K562 (cell line): ENCODE results near the gene QKI. TPM values are rescaled to one million over a fixed set of nuclear protein-coding genes. Genes with fewer than 3 reads are reported as not detected.

Experiments
- ARID4B ChIP-seq: sonication (generic); formaldehyde crosslinking; IDR thresholded peaks from 2 replicates; pipeline ENCODE4 v1.8.0; 2022; ENCODE audit warnings: mild to moderate bottlenecking, missing genetic modification reagents
- CHD4 ChIP-seq: fragments of 200-600 bp; sonication (generic); IDR thresholded peaks from 3 replicates; pipeline ENCODE4 v1.6.1; 2012; ENCODE audit warnings: low read depth, mild to moderate bottlenecking, mixed read lengths, low read length, inconsistent platforms; ENCODE audit not compliant: insufficient read depth, insufficient replicate concordance, poor library complexity, severe bottlenecking
- CTCF ChIP-seq, 3 experiments: IDR thresholded peaks in 2 of 3; conservative IDR thresholded peaks in 1 of 3; 2 replicates each; pipeline ENCODE4 v1.5.1; 2011 to 2012; ENCODE audit warnings: low read length in 3 of 3, mild to moderate bottlenecking in 3 of 3, control low read depth in 2 of 3, improper control_type of control experiment in 1 of 3, inconsistent platforms in 1 of 3, low read depth in 1 of 3, mixed read lengths in 1 of 3, moderate library complexity in 1 of 3; ENCODE audit not compliant: insufficient read depth in 2 of 3
- ELF4 ChIP-seq: fragments of 450-650 bp; formaldehyde crosslinking; IDR thresholded peaks from 2 replicates; pipeline ENCODE4 v1.4.0; 2022; ENCODE audit warnings: missing genetic modification characterization
- FOXJ3 ChIP-seq: sonication (generic); formaldehyde crosslinking; IDR thresholded peaks from 2 replicates; pipeline ENCODE4 v1.4.0; 2020; ENCODE audit warnings: mild to moderate bottlenecking, missing genetic modification reagents
- HDAC1 ChIP-seq, 2 experiments: fragments of 450-650 bp; IDR thresholded peaks; 2 replicates each; pipeline ENCODE4 v1.6.1; 2016 to 2017; ENCODE audit warnings: inconsistent platforms in 1 of 2, mild to moderate bottlenecking in 1 of 2, moderate library complexity in 1 of 2
- KAT7 ChIP-seq: sonication (generic); formaldehyde crosslinking; IDR thresholded peaks from 2 replicates; pipeline ENCODE4 v1.8.0; 2022; ENCODE audit warnings: missing genetic modification reagents, mild to moderate bottlenecking, borderline replicate concordance
- STAG1 ChIP-seq: sonication (generic); formaldehyde crosslinking; IDR thresholded peaks from 2 replicates; pipeline ENCODE4 v1.5.0; 2020; ENCODE audit warnings: missing genetic modification reagents, borderline replicate concordance
- TCF7L2 ChIP-seq: fragments of 150-350 bp; IDR thresholded peaks from 2 replicates; pipeline ENCODE4 v1.6.1; 2016; ENCODE audit warnings: low read depth, mild to moderate bottlenecking, low read length, moderate library complexity
- UBTF ChIP-seq, 2 experiments: IDR thresholded peaks; 2 replicates each; pipeline ENCODE4 v1.6.1; 2012; ENCODE audit warnings: improper control_type of control experiment in 2 of 2, low read depth in 2 of 2, low read length in 2 of 2, borderline replicate concordance in 1 of 2
- ZFPM2 ChIP-seq: fragments of 250-450 bp; sonication (Bioruptor Pico); IDR thresholded peaks from 2 replicates; pipeline ENCODE4 v1.5.1; 2022; ENCODE audit warnings: mild to moderate bottlenecking
- ZNF232 ChIP-seq: sonication (generic); formaldehyde crosslinking; IDR thresholded peaks from 2 replicates; pipeline ENCODE4 v1.8.0; 2022; ENCODE audit warnings: mild to moderate bottlenecking, missing genetic modification reagents
- ZNF561 ChIP-seq: fragments of 450-650 bp; formaldehyde crosslinking; conservative IDR thresholded peaks from 2 replicates; pipeline ENCODE4 v1.4.0; 2020; ENCODE audit warnings: mild to moderate bottlenecking, moderate library complexity
- ZNF639 ChIP-seq, 2 experiments: fragments of 200-800 bp in 1 of 2; sonication (Bioruptor generic) in 1 of 2; sonication (generic) in 1 of 2; formaldehyde crosslinking in 1 of 2; IDR thresholded peaks in 1 of 2; conservative IDR thresholded peaks in 1 of 2; 2 replicates each; pipeline versions ENCODE4 v1.5.0 to v1.6.1; 2016 to 2020; ENCODE audit warnings: missing compliant biosample characterization in 1 of 2, missing genetic modification characterization in 1 of 2, missing genetic modification reagents in 1 of 2
- polyA plus RNA-seq, 8 experiments: library from polyadenylated mRNA; depleted of rRNA in 4 of 8; stranded (reverse) in 5 of 8; unstranded in 3 of 8; fragments of >200 nt; fragmentation: Nextera tagmentation in 2 of 8; fragmentation: Illumina TruSeq in 1 of 8; extraction: Ambion mirVana in 2 of 8; extraction: Trizol in 1 of 8; gene quantifications; 2 replicates each; pipeline versions ENCODE4 v1.2.1 to v1.2.3, GENCODE V29; 2011 to 2014; ENCODE audit warnings: inconsistent platforms in 1 of 8, missing spikeins in 1 of 8
- total RNA-seq, 7 experiments: library from RNA; depleted of rRNA in 6 of 7; stranded (reverse); fragments of >200 nt in 6 of 7; fragmentation: Illumina TruSeq in 2 of 7; extraction: Trizol in 2 of 7; gene quantifications; 2 replicates each; pipeline versions ENCODE4 v1.2.1 to v1.2.3, GENCODE V29; 2011 to 2021; ENCODE audit warnings: low replicate concordance in 1 of 7

The QKI gene
- total and polyA plus RNA-seq, 9 of the 15 experiments (the other 6 are each of a cell fraction or from before 2014, with no cell fraction given): 20.4 to 215 (median 123) TPM

- TF ChIP-seq CTCF (IDR thresholded peaks at IDR 0.05 in 2 of 3, conservative IDR thresholded peaks at IDR 0.05 in 1 of 3; ENCODE audit: insufficient read depth in 2 of 3, low read depth in 1 of 3, low read length in 3 of 3) (no peak), HDAC1 (IDR thresholded peaks at IDR 0.05) (0 out of 4 replicates have a peak, but pooled peaks of 1 of the 2 experiments have one; percentile 2), UBTF (IDR thresholded peaks at IDR 0.05; ENCODE audit: borderline replicate concordance in 1 of 2, low read depth in 2 of 2, low read length in 2 of 2) (peak in 1 of 2 experiments; percentile 85; a peak in 3 of 4 replicates), ARID4B (CRISPR knock-in tag) (peak; percentile 64), TCF7L2 (no peak), ZFPM2 (CRISPR knock-in tag) (no peak), FOXJ3 (no peak), ZNF561 (CRISPR knock-in tag) (no peak), STAG1 (CRISPR knock-in tag) (no peak), KAT7 (CRISPR knock-in tag) (0 out of 2 replicates have a peak, but pooled peaks have one; percentile 1), ELF4 (CRISPR knock-in tag) (no peak), CHD4 (no peak), ZNF639 (CRISPR knock-in tag; conservative IDR thresholded peaks at IDR 0.05 in 1 of 2, IDR thresholded peaks at IDR 0.05 in 1 of 2) (0 out of 4 replicates have a peak, but pooled peaks of 1 of the 2 experiments have one; percentile 2), ZNF232 (CRISPR knock-in tag) (no peak)
These were observed 1.4 kb downstream of the QKI start (continued) for GRCh38 chr6:163415620-163416556.
